ENCODE measurements around the gene S1PR2. TPM values are rescaled to one million over a fixed set of nuclear protein-coding genes. Genes with fewer than 3 reads are reported as not detected.

S1PR2 gene
- total and polyA plus RNA-seq, 9 of the 15 experiments (the other 6 are each of a cell fraction or from before 2014, with no cell fraction given): 1.5 to 3.9 (median 2.0) TPM

- TF ChIP-seq KDM4B (IDR thresholded peaks at IDR 0.05; ENCODE audit: borderline replicate concordance in 2 of 2, low read depth in 1 of 2): peak in 1 of 2 experiments; percentile 55; a peak in 1 of 4 replicates
- TF ChIP-seq ETS2 (tag; IDR thresholded peaks at IDR 0.05; ENCODE audit: borderline replicate concordance, poor library complexity, severe bottlenecking): no peak
- no peak for TF ChIP-seq MEF2A (IDR thresholded peaks at IDR 0.05; ENCODE audit: control insufficient read depth, low read depth, low read length)
- TF ChIP-seq, protein P1, sequence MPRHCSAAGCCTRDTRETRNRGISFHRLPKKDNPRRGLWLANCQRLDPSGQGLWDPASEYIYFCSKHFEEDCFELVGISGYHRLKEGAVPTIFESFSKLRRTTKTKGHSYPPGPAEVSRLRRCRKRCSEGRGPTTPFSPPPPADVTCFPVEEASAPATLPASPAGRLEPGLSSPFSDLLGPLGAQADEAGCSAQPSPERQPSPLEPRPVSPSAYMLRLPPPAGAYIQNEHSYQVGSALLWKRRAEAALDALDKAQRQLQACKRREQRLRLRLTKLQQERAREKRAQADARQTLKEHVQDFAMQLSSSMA (CRISPR knock-in tag; IDR thresholded peaks at IDR 0.05): no peak; the same call in 1 of the 2 replicates
- TF ChIP-seq SP1 (CRISPR knock-in tag; IDR thresholded peaks at IDR 0.05): peak; percentile 97
- TF ChIP-seq STAT5B (CRISPR knock-in tag; IDR thresholded peaks at IDR 0.05): no peak
- TF ChIP-seq RBM14 (IDR thresholded peaks at IDR 0.05; ENCODE audit: borderline replicate concordance, insufficient read depth, low read depth, low read length): no peak
- no peak for TF ChIP-seq NCOA1 (IDR thresholded peaks at IDR 0.05; ENCODE audit: low read depth)
- TF ChIP-seq U2AF2 (optimal IDR thresholded peaks at IDR 0.05; ENCODE audit: low read depth, low read length): no peak
- no peak for TF ChIP-seq NCOA6 (IDR thresholded peaks at IDR 0.05)
- TF ChIP-seq NCOR1 (IDR thresholded peaks at IDR 0.05): no peak; the same call in 1 of the 2 replicates
- TF ChIP-seq ZNF217 (CRISPR knock-in tag; IDR thresholded peaks at IDR 0.05): no peak
- TF ChIP-seq TFAM (CRISPR knock-in tag; conservative IDR thresholded peaks at IDR 0.05): no peak
- TF ChIP-seq HNRNPK (IDR thresholded peaks at IDR 0.05; ENCODE audit: low read depth, low read length, poor library complexity, severe bottlenecking): no peak
- TF ChIP-seq CCAR2 (IDR thresholded peaks at IDR 0.05; ENCODE audit: low read depth, low read length): no peak
- TF ChIP-seq ZBTB17 (CRISPR knock-in tag; IDR thresholded peaks at IDR 0.05): peak; percentile 71; the same call in 1 of the 2 replicates
- TF ChIP-seq EP400 (IDR thresholded peaks at IDR 0.05): peak; percentile 98
- no peak for TF ChIP-seq SAFB2 (IDR thresholded peaks at IDR 0.05; ENCODE audit: borderline replicate concordance, low read depth, low read length, severe bottlenecking)
- TF ChIP-seq ARID3B (CRISPR knock-in tag; IDR thresholded peaks at IDR 0.05; ENCODE audit: borderline replicate concordance): no peak; the same call in 1 of the 2 replicates
- no peak for TF ChIP-seq HDAC3 (IDR thresholded peaks at IDR 0.05; ENCODE audit: borderline replicate concordance, partially characterized antibody)
- TF ChIP-seq NR2C1 (IDR thresholded peaks at IDR 0.05): peak; percentile 97
- peak; percentile 98 for TF ChIP-seq NR2C1 (tag; IDR thresholded peaks at IDR 0.05)
- peak; percentile 47; the same call in 1 of the 2 replicates for TF ChIP-seq HMGXB4 (CRISPR knock-in tag; IDR thresholded peaks at IDR 0.05)
- TF ChIP-seq CREM (IDR thresholded peaks at IDR 0.05; ENCODE audit: low read depth): peak; percentile 100
- peak; percentile 97 for TF ChIP-seq CXXC5 (CRISPR knock-in tag; IDR thresholded peaks at IDR 0.05)
These were observed 20.9 kb upstream of the S1PR2 start, which contains the start of gene MRPL4 (continued) for GRCh38 chr19:10251792-10252694.

All from K562 (cell line).